KOPT-K1 (cell line): ENCODE results near the gene GGPS1.
"Not testable (repeated sequence)": the region's sequence is repeated elsewhere in the genome, so short reads cannot be mapped to it uniquely, and the experiment has no call there.

Experiments used
- H3K27ac ChIP-seq: fragments of 200-600 bp; sonication (generic); 2 replicates; pipeline ENCODE4 v1.5.1; 2016; ENCODE audit warnings: antibody characterized with exemption, mild to moderate bottlenecking, low read depth, low read length; ENCODE audit not compliant: poor library complexity, severe bottlenecking
- H3K36me3 ChIP-seq: fragments of 200-600 bp; sonication (generic); 2 replicates; pipeline ENCODE4 v1.5.1; 2017; ENCODE audit warnings: antibody characterized with exemption, mild to moderate bottlenecking, low read length, moderate library complexity; ENCODE audit not compliant: insufficient read depth
- H3K9me3 ChIP-seq: fragments of 200-600 bp; sonication (generic); 2 replicates; pipeline ENCODE4 v1.5.1; 2017; ENCODE audit warnings: antibody characterized with exemption, low read length, mild to moderate bottlenecking; ENCODE audit not compliant: insufficient read depth, poor library complexity, severe bottlenecking

The GGPS1 gene

DNA sequence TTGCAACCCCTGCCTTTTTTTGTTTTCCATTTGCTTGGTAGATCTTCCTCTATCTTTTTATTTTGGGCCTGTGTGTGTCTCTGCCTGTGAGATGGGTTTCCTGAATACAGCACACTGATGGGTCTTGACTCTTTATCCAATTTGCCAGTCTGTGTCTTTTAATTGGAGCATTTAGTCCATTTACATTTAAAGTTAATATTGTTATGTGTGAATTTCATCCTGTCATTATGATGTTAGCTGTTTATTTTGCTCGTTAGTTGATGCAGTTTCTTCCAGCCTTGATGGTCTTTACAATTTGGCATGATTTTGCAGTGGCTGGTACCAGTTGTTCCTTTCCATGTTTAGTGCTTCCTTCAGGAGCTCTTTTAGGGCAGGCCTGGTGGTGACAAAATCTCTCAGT, 57.3 kb downstream of the GGPS1 start:
- H3K27ac ChIP-seq, H3K36me3 ChIP-seq, H3K9me3 ChIP-seq: not testable (repeated sequence)

DNA sequence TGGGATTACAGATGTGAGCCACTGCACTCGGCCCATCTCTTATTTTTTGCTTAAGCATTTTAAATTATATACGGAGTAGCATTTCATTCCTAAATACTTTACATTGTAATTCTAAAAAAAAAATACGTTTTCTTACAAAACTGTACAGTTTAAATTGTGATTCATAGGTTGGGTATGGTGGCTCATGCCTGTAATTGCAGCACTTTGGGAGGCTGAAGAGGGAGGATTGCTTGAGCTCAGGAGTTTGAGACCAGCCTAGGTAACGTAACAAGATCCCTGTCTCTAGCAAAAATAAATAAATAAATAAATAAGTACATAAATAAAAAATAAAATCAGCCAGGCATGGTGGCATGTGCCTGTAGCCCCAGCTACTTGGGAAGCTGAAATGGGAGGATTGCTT, 63.5 kb downstream of the GGPS1 start:
- peaks cover 5% of the 10 kb centered on the region for H3K9me3 ChIP-seq
- H3K36me3 ChIP-seq, result no peaks in the 10 kb centered on the region
- no peak overlapping the region for H3K27ac ChIP-seq
